ENCODE measurements around the gene PCDHA5.
"Not testable (repeated sequence)": the region's sequence is repeated elsewhere in the genome, so short reads cannot be mapped to it uniquely, and the experiment has no call there.

DNA sequence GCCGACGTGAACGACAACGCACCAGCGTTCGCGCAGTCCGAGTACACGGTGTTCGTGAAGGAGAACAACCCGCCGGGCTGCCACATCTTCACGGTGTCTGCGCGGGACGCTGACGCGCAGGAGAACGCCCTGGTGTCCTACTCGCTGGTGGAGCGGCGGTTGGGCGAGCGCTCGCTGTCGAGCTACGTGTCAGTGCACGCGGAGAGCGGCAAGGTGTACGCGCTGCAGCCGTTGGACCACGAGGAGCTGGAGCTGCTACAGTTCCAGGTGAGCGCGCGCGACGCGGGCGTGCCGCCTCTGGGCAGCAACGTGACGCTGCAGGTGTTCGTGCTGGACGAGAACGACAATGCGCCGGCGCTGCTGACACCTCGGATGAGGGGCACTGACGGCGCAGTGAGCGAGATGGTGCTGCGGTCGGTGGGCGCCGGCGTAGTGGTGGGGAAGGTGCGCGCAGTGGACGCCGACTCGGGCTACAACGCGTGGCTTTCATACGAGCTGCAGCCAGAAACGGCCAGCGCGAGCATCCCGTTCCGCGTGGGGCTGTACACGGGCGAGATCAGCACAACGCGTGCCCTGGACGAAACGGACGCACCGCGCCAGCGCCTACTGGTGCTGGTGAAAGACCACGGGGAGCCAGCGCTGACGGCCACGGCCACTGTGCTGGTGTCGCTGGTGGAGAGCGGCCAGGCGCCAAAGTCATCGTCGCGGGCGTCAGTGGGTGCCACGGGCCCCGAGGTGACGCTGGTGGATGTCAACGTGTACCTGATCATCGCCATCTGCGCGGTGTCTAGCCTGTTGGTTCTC is 28.6 kb downstream of the PCDHA5 start:
- TF ChIP-seq, protein P1, sequence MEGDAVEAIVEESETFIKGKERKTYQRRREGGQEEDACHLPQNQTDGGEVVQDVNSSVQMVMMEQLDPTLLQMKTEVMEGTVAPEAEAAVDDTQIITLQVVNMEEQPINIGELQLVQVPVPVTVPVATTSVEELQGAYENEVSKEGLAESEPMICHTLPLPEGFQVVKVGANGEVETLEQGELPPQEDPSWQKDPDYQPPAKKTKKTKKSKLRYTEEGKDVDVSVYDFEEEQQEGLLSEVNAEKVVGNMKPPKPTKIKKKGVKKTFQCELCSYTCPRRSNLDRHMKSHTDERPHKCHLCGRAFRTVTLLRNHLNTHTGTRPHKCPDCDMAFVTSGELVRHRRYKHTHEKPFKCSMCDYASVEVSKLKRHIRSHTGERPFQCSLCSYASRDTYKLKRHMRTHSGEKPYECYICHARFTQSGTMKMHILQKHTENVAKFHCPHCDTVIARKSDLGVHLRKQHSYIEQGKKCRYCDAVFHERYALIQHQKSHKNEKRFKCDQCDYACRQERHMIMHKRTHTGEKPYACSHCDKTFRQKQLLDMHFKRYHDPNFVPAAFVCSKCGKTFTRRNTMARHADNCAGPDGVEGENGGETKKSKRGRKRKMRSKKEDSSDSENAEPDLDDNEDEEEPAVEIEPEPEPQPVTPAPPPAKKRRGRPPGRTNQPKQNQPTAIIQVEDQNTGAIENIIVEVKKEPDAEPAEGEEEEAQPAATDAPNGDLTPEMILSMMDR (IDR thresholded peaks at IDR 0.05), result not testable (repeated sequence)
- TF ChIP-seq POLR2A (IDR thresholded peaks at IDR 0.05), result not testable (repeated sequence)
